Measurements from ENCODE around the gene RPS6KA3.

The RPS6KA3 gene

GRCh38 chrX:20266810-20267606, at the start of gene RPS6KA3:
RPS6KA3 (minus strand) TSS chrX:20266909; CDS start chrX:20266632, 277 bp downstream.
- peak; percentile 82 for DNase-seq (ENCODE audit: low spot score)

- no peak for DNase-seq (ENCODE audit: low spot score)
These were observed 48.4 kb upstream of the RPS6KA3 start for GRCh38 chrX:20315140-20315539.

DNA sequence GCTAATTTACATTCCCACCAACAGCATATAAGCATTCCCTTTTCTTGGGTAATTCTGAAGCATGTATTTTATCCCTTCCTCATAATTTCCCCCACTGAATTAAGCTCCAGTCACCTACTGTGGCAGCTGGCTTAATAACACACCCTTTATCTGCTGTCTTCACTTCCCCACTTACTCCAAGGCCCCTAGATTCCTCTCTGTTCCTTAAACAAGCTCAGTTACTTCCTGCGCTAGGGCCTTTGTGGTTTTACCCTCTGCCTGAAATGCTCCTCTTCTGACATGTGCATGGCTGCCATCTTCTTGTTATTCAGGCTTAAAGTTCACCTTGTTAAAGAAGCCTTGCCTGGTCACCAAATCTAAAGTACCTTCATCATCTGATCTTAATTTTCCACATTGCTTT, 47.2 kb upstream of the RPS6KA3 start:
- no peak for DNase-seq (ENCODE audit: low spot score)

GRCh38 chrX:20312018-20312417, 45.3 kb upstream of the RPS6KA3 start:
- no peak for DNase-seq (ENCODE audit: low spot score)

DNA sequence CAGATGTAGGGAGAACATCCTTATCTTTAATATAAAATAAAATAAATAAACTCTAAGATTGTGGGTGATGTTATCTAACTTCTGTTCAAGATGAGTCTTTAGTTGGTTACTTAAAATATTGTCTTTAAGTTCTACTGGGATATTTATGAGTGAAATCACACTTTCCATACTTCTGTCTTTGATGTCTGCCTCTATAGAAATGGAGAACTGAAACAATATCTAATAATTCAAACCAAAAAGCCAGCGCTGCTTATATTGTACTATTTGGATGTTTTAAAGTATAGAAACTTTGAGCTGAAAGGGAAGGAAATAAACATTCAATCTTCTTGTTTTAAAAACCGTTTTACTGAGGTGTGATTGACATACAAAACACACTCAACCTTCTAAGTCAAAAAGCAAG, 44.8 kb upstream of the RPS6KA3 start:
- DNase-seq (ENCODE audit: low spot score): no peak

DNA sequence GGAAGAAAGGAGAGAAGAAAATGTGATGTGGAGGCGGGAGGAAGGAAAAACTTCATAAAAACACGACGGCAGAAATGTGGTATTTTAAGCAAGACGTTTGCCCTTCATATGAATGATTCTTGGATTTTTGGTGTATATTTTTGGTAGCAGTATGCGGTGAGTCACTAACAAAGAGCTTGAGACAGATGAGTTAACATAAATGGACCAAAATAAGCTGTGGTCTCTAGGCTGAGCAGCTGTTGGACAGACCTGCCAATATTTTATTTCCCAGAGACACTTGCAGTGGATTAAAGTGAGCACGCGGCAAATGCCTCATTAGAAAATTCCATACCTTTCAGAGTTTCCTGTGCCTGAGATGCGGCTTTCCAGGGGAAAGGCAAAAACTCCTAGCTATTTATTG, 43.1 kb upstream of the RPS6KA3 start:
- DNase-seq (ENCODE audit: low spot score): no peak

GRCh38 chrX:20306668-20307067, 40.0 kb upstream of the RPS6KA3 start:
- DNase-seq (ENCODE audit: low spot score): no peak

DNA sequence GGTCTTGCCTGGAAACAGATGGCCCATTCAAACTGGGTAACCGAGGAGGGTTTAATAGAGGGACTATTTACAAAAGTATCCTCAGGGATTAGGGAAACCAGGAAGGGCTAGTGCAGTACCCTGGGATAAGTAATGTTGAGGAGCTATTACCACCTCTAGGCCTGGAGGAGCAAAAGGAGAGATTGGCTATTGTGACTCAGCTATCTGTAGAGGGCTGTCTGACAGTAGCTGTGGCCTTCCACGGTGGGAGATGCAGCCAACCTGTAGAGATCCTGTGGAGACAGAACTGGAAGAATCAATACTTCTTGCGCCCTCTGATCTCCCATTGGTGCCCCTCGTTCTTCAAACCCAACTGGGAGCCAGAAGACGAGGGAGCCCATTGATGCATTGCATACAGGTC, 34.1 kb upstream of the RPS6KA3 start:
- DNase-seq (ENCODE audit: low spot score): no peak

GRCh38 chrX:20294957-20295356, 28.2 kb upstream of the RPS6KA3 start:
- DNase-seq (ENCODE audit: low spot score): no peak

DNA sequence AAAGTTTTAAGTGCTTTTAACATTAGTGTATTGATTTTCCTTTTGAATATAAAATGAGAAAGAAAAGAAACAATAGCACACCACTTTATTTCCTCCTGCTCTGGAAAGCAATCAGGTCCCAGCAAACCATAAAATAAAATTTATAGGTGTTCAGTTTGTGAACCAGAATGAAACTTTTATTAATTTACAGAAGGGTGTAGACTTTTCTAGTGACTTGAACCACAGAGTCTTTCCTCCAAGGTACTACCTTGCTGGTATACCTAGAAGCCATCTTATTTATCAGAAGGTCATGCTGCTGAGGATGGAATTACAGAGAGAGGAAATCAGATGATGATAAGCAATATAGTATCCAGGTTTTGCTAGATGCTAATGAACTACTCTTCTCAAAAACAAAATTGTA, 27.6 kb upstream of the RPS6KA3 start:
- DNase-seq (ENCODE audit: low spot score): no peak

GRCh38 chrX:20285511-20285910, 18.8 kb upstream of the RPS6KA3 start:
- no peak for DNase-seq (ENCODE audit: low spot score)

- no peak for DNase-seq (ENCODE audit: low spot score)
These were observed 18.3 kb upstream of the RPS6KA3 start for GRCh38 chrX:20284992-20285391.

- no peak for DNase-seq (ENCODE audit: low spot score)
These were observed 17.7 kb upstream of the RPS6KA3 start for GRCh38 chrX:20284444-20284843.

- DNase-seq (ENCODE audit: low spot score): no peak
These were observed 14.2 kb upstream of the RPS6KA3 start for GRCh38 chrX:20280938-20281337.

DNA sequence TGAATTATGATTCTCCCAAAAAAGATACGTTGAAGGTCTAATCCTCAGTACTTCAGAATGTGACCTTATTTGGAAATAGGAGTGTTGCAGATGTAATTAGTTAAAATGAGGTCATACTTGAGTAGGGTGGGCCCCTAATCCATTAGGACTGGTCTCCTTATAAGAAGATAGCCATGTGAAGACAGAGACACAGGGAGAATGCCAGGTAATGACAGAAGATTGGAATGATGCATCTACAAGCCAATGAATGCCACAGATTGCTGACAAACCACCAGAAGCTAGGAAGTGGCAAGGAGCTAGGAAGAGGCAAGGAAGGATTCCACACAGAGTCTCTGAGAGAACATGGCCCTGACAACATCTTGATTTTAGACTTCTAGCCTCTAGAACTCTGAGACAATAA, 7.4 kb upstream of the RPS6KA3 start:
- no peak for DNase-seq (ENCODE audit: low spot score)

- no peak for DNase-seq (ENCODE audit: low spot score)
These were observed 5.0 kb upstream of the RPS6KA3 start for GRCh38 chrX:20271730-20272129.

GRCh38 chrX:20271186-20271585, 4.5 kb upstream of the RPS6KA3 start:
- no peak for DNase-seq (ENCODE audit: low spot score)

DNA sequence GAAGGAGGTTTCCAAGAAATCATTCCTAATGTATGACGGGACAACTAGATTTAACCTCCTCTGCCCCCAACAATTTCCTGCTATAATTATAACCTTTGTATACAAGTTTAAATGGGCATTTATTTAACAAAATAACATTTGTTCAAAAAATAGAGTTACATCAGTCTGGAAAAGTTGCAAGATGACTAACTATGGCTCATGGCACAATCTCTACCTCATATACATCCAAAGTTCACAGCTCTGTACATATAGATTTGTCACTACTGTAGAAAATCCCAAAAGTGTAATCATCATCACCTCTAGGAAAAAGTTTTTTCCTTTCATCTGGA, 3.8 kb upstream of the RPS6KA3 start:
- DNase-seq (ENCODE audit: low spot score): no peak

- DNase-seq (ENCODE audit: low spot score): no peak
These were observed 3.3 kb upstream of the RPS6KA3 start for GRCh38 chrX:20269848-20270561.

GRCh38 chrX:20267931-20268701, 1.4 kb upstream of the RPS6KA3 start:
- peak; percentile 52 for DNase-seq (ENCODE audit: low spot score)

DNA sequence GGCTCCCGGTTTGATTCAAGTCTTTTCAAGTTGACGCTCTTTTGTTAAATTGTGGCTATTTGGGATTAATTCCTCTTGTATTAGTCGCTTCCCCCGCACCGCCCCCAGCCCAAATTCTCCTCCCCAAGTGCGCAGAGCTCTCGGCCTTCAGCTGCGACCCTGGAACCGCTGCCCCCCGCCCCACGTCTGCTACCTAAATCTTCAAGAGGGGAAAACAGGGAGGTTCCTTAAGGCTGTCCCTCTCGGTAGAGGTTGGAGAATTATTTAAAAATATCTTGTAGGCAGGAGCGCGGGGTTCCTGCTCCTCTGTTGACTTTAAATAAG, 860 bp upstream of the RPS6KA3 start:
- DNase-seq (ENCODE audit: low spot score): no peak

DNA sequence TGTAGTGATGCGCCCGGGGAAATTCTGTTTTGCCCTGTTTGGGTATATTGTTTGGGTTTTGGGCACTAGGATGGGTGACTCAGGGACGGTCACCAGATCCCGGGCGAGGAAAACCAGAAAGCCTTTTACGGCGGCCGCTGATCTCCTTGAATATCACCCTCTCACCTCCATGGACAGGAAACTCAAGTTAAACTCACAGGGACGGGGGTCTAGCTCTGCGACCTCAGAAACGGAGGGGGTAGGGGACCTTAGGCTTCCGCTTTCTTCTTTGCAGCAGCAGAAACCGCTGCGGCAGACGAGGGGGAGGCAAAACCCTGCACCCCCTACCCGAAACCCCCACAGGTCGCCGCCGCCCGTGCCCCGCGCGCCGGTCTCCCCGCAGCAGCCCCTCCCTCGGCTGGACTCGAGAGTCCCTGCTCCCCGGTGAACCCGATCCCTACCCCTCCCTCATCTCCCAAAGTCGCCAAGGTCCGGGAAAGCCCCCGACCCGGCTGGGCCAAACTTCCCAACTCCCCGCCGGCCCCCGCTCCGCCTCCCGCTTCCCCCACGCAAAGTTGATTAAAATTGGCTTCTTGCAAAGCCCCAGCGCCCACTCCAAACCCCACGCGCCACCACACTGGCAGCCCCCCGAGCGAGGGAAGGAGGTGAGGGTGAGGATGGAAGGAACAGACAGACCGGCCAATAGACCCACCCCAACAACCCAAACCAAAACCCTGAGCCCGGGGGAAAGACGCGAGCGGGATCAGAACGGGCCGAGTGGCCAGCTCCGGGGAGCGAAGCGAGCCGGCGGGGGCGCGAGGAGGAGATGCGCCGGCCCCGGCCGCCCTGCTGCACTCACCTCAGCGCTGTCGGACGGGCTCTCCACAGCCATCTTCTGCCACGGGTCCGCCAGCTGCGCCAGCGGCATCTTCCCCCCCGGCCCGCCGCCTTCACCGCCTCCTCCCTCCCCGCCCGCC, 705 bp downstream of the RPS6KA3 start:
- peak; percentile 8 for DNase-seq (ENCODE audit: low spot score)
